GM19324 (cell line): ENCODE results near the gene HES5.
"Not testable (repeated sequence)": the region's sequence is repeated elsewhere in the genome, so short reads cannot be mapped to it uniquely, and the experiment has no call there.

Source experiments
- ATAC-seq: cut with Tn5 transposase; IDR thresholded peaks from one replicate; pipeline ENCODE4 v1.9.1; 2021; ENCODE audit warnings: mild to moderate bottlenecking, moderate library complexity; ENCODE audit not compliant: unreplicated experiment, low FRiP score

HES5 gene

GRCh38 chr1:2561898-2562895 is 32.1 kb upstream of the HES5 start:
- no peak for ATAC-seq

- no peak for ATAC-seq
These were observed 31.4 kb upstream of the HES5 start for GRCh38 chr1:2561446-2561845.

- no peak for ATAC-seq
These were observed 30.4 kb upstream of the HES5 start for GRCh38 chr1:2560299-2561073.

- no peak for ATAC-seq
These were observed 29.6 kb upstream of the HES5 start for GRCh38 chr1:2559509-2560298.

GRCh38 chr1:2558861-2559260 is 28.8 kb upstream of the HES5 start:
- no peak for ATAC-seq

GRCh38 chr1:2558420-2558819 is 28.4 kb upstream of the HES5 start:
- no peak for ATAC-seq

GRCh38 chr1:2557482-2558400 is 27.7 kb upstream of the HES5 start:
- no peak for ATAC-seq

- peak; percentile 30 for ATAC-seq
These were observed 26.8 kb upstream of the HES5 start for GRCh38 chr1:2556678-2557481.

- peak; percentile 34 for ATAC-seq
These were observed 26.2 kb upstream of the HES5 start, which contains the start of gene TNFRSF14 for GRCh38 chr1:2556277-2556677. Gene TNFRSF14 (plus strand): TSS chr1:2556371. CDS start chr1:2556665, 294 bp downstream.

- peak; percentile 31 for ATAC-seq
These were observed 25.7 kb upstream of the HES5 start for GRCh38 chr1:2555634-2556276.

- no peak for ATAC-seq
These were observed 24.7 kb upstream of the HES5 start for GRCh38 chr1:2554621-2555387.

- no peak for ATAC-seq
These were observed 24.0 kb upstream of the HES5 start for GRCh38 chr1:2553871-2554620.

- not testable (repeated sequence) for ATAC-seq
These were observed 23.0 kb upstream of the HES5 start for GRCh38 chr1:2553076-2553475.

- ATAC-seq: no peak
These were observed 22.1 kb upstream of the HES5 start for GRCh38 chr1:2552189-2552588.

- ATAC-seq: not testable (repeated sequence)
These were observed 21.5 kb upstream of the HES5 start for GRCh38 chr1:2551544-2551943.

GRCh38 chr1:2550309-2550861 is 20.3 kb upstream of the HES5 start:
- ATAC-seq: not testable (repeated sequence)
